ENCODE results near the gene SLC31A2.

Gene SLC31A2

GRCh38 chr9:113173341-113173740, 22.5 kb downstream of the SLC31A2 start:
- no peaks in the 10 kb centered on the region for H3K9me3 ChIP-seq (ENCODE audit: control insufficient read depth, low read length)
- no peak overlapping the region for H2BK120ac ChIP-seq (ENCODE audit: low read depth, low read length)
- peaks cover 2% of the 10 kb centered on the region for H3K4me1 ChIP-seq (ENCODE audit: control insufficient read depth, insufficient read depth, low read depth, low read length)
- peaks cover 48 to 89% of the 10 kb centered on the region in 2 experiments for H3K36me3 ChIP-seq (ENCODE audit: control insufficient read depth in 1 of 2, insufficient read depth in 2 of 2, low read depth in 1 of 2, low read length in 2 of 2)
- no peak overlapping the region for H4K8ac ChIP-seq (ENCODE audit: low read length)
- H3K4me2 ChIP-seq (ENCODE audit: low read length, poor library complexity, severe bottlenecking): no peak overlapping the region
- H3K23ac ChIP-seq (ENCODE audit: low read length in 2 of 2): no peak overlapping the region
- H3K27me3 ChIP-seq (ENCODE audit: control insufficient read depth in 1 of 2, insufficient read depth in 1 of 2, low read length in 2 of 2): no peaks in the 10 kb centered on the region
- no peak overlapping the region for H3K18ac ChIP-seq (ENCODE audit: low read depth in 1 of 2, low read length in 2 of 2)
- H3K4me3 ChIP-seq (ENCODE audit: insufficient read depth in 1 of 2, low read depth in 1 of 2, low read length in 2 of 2): no peak overlapping the region
- WGBS: 99% methylated on average over 3 of the region's 3 CpGs
- no peak overlapping the region for H3K14ac ChIP-seq (ENCODE audit: low read length in 2 of 2)
- H4K91ac ChIP-seq (ENCODE audit: low read length): no peak overlapping the region
- no peak overlapping the region for H3K9ac ChIP-seq (ENCODE audit: low read length)
- no peak overlapping the region for H3K27ac ChIP-seq (ENCODE audit: low read length, poor library complexity, severe bottlenecking)
- no peak for DNase-seq
- H2AFZ ChIP-seq (ENCODE audit: low read depth, low read length): no peak overlapping the region
- no peak overlapping the region for H3K4ac ChIP-seq (ENCODE audit: low read depth in 1 of 2, low read length in 2 of 2)
- H2BK5ac ChIP-seq (ENCODE audit: low read depth, low read length, poor library complexity, severe bottlenecking): no peak overlapping the region
- no peak overlapping the region for H2AK5ac ChIP-seq (ENCODE audit: low read length, severe bottlenecking)
- H3K79me1 ChIP-seq (replicated peaks; ENCODE audit: low read length, poor library complexity, severe bottlenecking): peaks cover 4% of the 10 kb centered on the region
- no peak overlapping the region for H2BK12ac ChIP-seq (ENCODE audit: low read length in 2 of 2)
- H2BK15ac ChIP-seq (ENCODE audit: low read depth, poor library complexity, severe bottlenecking): no peak overlapping the region

DNA sequence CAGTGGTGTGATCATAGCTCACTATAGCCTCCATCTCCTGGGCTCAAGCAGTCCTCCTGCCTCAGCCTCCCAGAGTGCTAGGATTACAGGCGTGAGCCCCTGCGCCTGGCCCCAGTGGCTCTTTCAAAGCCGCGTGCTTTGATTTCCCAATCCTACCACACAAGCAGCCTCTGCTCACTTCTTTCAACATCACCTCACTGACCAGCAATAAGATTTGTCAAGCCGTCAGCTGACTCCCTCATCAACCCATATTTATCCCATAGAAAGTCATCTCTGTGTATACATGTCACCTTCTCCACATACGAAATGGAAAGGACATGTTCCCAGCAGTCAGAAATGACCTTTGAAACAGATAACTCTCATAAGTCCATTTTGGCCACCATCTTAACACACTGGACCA, 26.0 kb downstream of the SLC31A2 start:
- Histone ChIP-seq H2AK5ac (ENCODE audit: low read length, severe bottlenecking) (no peak overlapping the region), H3K23ac (ENCODE audit: low read length in 2 of 2) (no peak overlapping the region), H3K9ac (ENCODE audit: low read length) (no peak overlapping the region), H3K4ac (ENCODE audit: low read depth in 1 of 2, low read length in 2 of 2) (no peak overlapping the region), H2BK120ac (ENCODE audit: low read depth, low read length) (no peak overlapping the region), H3K9me3 (ENCODE audit: control insufficient read depth, low read length) (no peaks in the 10 kb centered on the region), H2BK5ac (ENCODE audit: low read depth, low read length, poor library complexity, severe bottlenecking) (no peak overlapping the region), H4K91ac (ENCODE audit: low read length) (no peak overlapping the region), H3K4me1 (ENCODE audit: control insufficient read depth, insufficient read depth, low read depth, low read length) (peaks cover 4% of the 10 kb centered on the region), H4K8ac (ENCODE audit: low read length) (no peak overlapping the region), H2BK15ac (ENCODE audit: low read depth, poor library complexity, severe bottlenecking) (no peak overlapping the region), H3K4me3 (ENCODE audit: insufficient read depth in 1 of 2, low read depth in 1 of 2, low read length in 2 of 2) (no peak overlapping the region), H2BK12ac (ENCODE audit: low read length in 2 of 2) (no peak overlapping the region), H3K27ac (ENCODE audit: low read length, poor library complexity, severe bottlenecking) (no peak overlapping the region), H3K4me2 (ENCODE audit: low read length, poor library complexity, severe bottlenecking) (no peak overlapping the region), H3K18ac (ENCODE audit: low read depth in 1 of 2, low read length in 2 of 2) (no peak overlapping the region), H3K79me1 (replicated peaks; ENCODE audit: low read length, poor library complexity, severe bottlenecking) (peaks cover 4% of the 10 kb centered on the region), H3K36me3 (ENCODE audit: control insufficient read depth in 1 of 2, insufficient read depth in 2 of 2, low read depth in 1 of 2, low read length in 2 of 2) (peaks cover 20 to 81% of the 10 kb centered on the region in 2 experiments), H3K27me3 (ENCODE audit: control insufficient read depth in 1 of 2, insufficient read depth in 1 of 2, low read length in 2 of 2) (no peaks in the 10 kb centered on the region), H3K14ac (ENCODE audit: low read length in 2 of 2) (no peak overlapping the region), H2AFZ (ENCODE audit: low read depth, low read length) (no peak overlapping the region)
- WGBS: 99% methylated on average over 6 of the region's 6 CpGs
- no peak for DNase-seq

GRCh38 chr9:113177251-113177650, 26.4 kb downstream of the SLC31A2 start:
- no peak overlapping the region for H2AFZ ChIP-seq (ENCODE audit: low read depth, low read length)
- no peak overlapping the region for H3K14ac ChIP-seq (ENCODE audit: low read length in 2 of 2)
- no peak overlapping the region for H4K91ac ChIP-seq (ENCODE audit: low read length)
- peaks cover 4% of the 10 kb centered on the region for H3K4me1 ChIP-seq (ENCODE audit: control insufficient read depth, insufficient read depth, low read depth, low read length)
- no peak overlapping the region for H2AK5ac ChIP-seq (ENCODE audit: low read length, severe bottlenecking)
- H3K4me3 ChIP-seq (ENCODE audit: insufficient read depth in 1 of 2, low read depth in 1 of 2, low read length in 2 of 2): no peak overlapping the region
- no peak overlapping the region for H3K23ac ChIP-seq (ENCODE audit: low read length in 2 of 2)
- H2BK15ac ChIP-seq (ENCODE audit: low read depth, poor library complexity, severe bottlenecking): no peak overlapping the region
- H3K4ac ChIP-seq (ENCODE audit: low read depth in 1 of 2, low read length in 2 of 2): no peak overlapping the region
- no peak overlapping the region for H2BK5ac ChIP-seq (ENCODE audit: low read depth, low read length, poor library complexity, severe bottlenecking)
- peaks cover 20 to 85% of the 10 kb centered on the region in 2 experiments for H3K36me3 ChIP-seq (ENCODE audit: control insufficient read depth in 1 of 2, insufficient read depth in 2 of 2, low read depth in 1 of 2, low read length in 2 of 2)
- no peak overlapping the region for H3K4me2 ChIP-seq (ENCODE audit: low read length, poor library complexity, severe bottlenecking)
- no peak for DNase-seq
- no peaks in the 10 kb centered on the region for H3K27me3 ChIP-seq (ENCODE audit: control insufficient read depth in 1 of 2, insufficient read depth in 1 of 2, low read length in 2 of 2)
- H2BK120ac ChIP-seq (ENCODE audit: low read depth, low read length): no peak overlapping the region
- H3K18ac ChIP-seq (ENCODE audit: low read depth in 1 of 2, low read length in 2 of 2): no peak overlapping the region
- H3K9me3 ChIP-seq (ENCODE audit: control insufficient read depth, low read length): no peaks in the 10 kb centered on the region
- no peak overlapping the region for H3K9ac ChIP-seq (ENCODE audit: low read length)
- no peak overlapping the region for H2BK12ac ChIP-seq (ENCODE audit: low read length in 2 of 2)
- H3K79me1 ChIP-seq (replicated peaks; ENCODE audit: low read length, poor library complexity, severe bottlenecking): peaks cover 4% of the 10 kb centered on the region
- H4K8ac ChIP-seq (ENCODE audit: low read length): no peak overlapping the region
- no peak overlapping the region for H3K27ac ChIP-seq (ENCODE audit: low read length, poor library complexity, severe bottlenecking)
- WGBS: no CpG with 5 or more reads among the region's 2 CpGs

GRCh38 chr9:113178087-113178486, 27.3 kb downstream of the SLC31A2 start:
- no peak overlapping the region for H2BK120ac ChIP-seq (ENCODE audit: low read depth, low read length)
- no peaks in the 10 kb centered on the region for H3K9me3 ChIP-seq (ENCODE audit: control insufficient read depth, low read length)
- H3K36me3 ChIP-seq (ENCODE audit: control insufficient read depth in 1 of 2, insufficient read depth in 2 of 2, low read depth in 1 of 2, low read length in 2 of 2): peaks cover 15 to 85% of the 10 kb centered on the region in 2 experiments
- peak; percentile 24 for DNase-seq
- no peak overlapping the region for H2BK15ac ChIP-seq (ENCODE audit: low read depth, poor library complexity, severe bottlenecking)
- H3K4me1 ChIP-seq (ENCODE audit: control insufficient read depth, insufficient read depth, low read depth, low read length): peaks cover 4% of the 10 kb centered on the region
- no peak overlapping the region for H2AK5ac ChIP-seq (ENCODE audit: low read length, severe bottlenecking)
- no peak overlapping the region for H3K23ac ChIP-seq (ENCODE audit: low read length in 2 of 2)
- no peaks in the 10 kb centered on the region for H3K27me3 ChIP-seq (ENCODE audit: control insufficient read depth in 1 of 2, insufficient read depth in 1 of 2, low read length in 2 of 2)
- no peak overlapping the region for H2BK12ac ChIP-seq (ENCODE audit: low read length in 2 of 2)
- H3K79me1 ChIP-seq (replicated peaks; ENCODE audit: low read length, poor library complexity, severe bottlenecking): peaks cover 3% of the 10 kb centered on the region
- H2BK5ac ChIP-seq (ENCODE audit: low read depth, low read length, poor library complexity, severe bottlenecking): no peak overlapping the region
- peak overlapping the region; percentile 44 for H3K27ac ChIP-seq (ENCODE audit: low read length, poor library complexity, severe bottlenecking)
- no peak overlapping the region for H3K4me3 ChIP-seq (ENCODE audit: insufficient read depth in 1 of 2, low read depth in 1 of 2, low read length in 2 of 2)
- peak overlapping the region; percentile 53 for H3K9ac ChIP-seq (ENCODE audit: low read length)
- no peak overlapping the region for H3K18ac ChIP-seq (ENCODE audit: low read depth in 1 of 2, low read length in 2 of 2)
- H4K8ac ChIP-seq (ENCODE audit: low read length): no peak overlapping the region
- no peak overlapping the region for H3K4ac ChIP-seq (ENCODE audit: low read depth in 1 of 2, low read length in 2 of 2)
- no peak overlapping the region for H2AFZ ChIP-seq (ENCODE audit: low read depth, low read length)
- WGBS: 75% methylated on average over 1 of the region's 1 CpG
- no peak overlapping the region for H4K91ac ChIP-seq (ENCODE audit: low read length)
- no peak overlapping the region for H3K14ac ChIP-seq (ENCODE audit: low read length in 2 of 2)
- H3K4me2 ChIP-seq (ENCODE audit: low read length, poor library complexity, severe bottlenecking): no peak overlapping the region

All from mesenchymal stem cell (in vitro differentiated cells and primary cell).